ENCODE measurements around the gene TEAD2.

- TF ChIP-seq CTCF (IDR thresholded peaks at IDR 0.05 in 8 of 11, conservative IDR thresholded peaks at IDR 0.05 in 3 of 11), result no peak
- no peak for TF ChIP-seq POLR2A (IDR thresholded peaks at IDR 0.05)
Observed at GRCh38 chr19:49339301-49340068, 22.7 kb downstream of the TEAD2 start.
